Middle frontal gyrus (tissue), 1 donor: ENCODE results near the gene SFXN5.

Experiments
- DNase-seq: peaks from one replicate; pipeline ENCODE4 v3.0.0-alpha.2; 2015; ENCODE audit warnings: low spot score; ENCODE audit errors: extremely low spot score

SFXN5 gene

GRCh38 chr2:72925328-72925943 is 146.1 kb downstream of the SFXN5 start:
- no peak for DNase-seq

- no peak for DNase-seq
Observed at GRCh38 chr2:72924353-72925240, 146.9 kb downstream of the SFXN5 start.

GRCh38 chr2:72923833-72924352 is 147.6 kb downstream of the SFXN5 start:
- no peak for DNase-seq

- DNase-seq, result no peak
Observed at GRCh38 chr2:72921853-72922252, 149.7 kb downstream of the SFXN5 start.

DNA sequence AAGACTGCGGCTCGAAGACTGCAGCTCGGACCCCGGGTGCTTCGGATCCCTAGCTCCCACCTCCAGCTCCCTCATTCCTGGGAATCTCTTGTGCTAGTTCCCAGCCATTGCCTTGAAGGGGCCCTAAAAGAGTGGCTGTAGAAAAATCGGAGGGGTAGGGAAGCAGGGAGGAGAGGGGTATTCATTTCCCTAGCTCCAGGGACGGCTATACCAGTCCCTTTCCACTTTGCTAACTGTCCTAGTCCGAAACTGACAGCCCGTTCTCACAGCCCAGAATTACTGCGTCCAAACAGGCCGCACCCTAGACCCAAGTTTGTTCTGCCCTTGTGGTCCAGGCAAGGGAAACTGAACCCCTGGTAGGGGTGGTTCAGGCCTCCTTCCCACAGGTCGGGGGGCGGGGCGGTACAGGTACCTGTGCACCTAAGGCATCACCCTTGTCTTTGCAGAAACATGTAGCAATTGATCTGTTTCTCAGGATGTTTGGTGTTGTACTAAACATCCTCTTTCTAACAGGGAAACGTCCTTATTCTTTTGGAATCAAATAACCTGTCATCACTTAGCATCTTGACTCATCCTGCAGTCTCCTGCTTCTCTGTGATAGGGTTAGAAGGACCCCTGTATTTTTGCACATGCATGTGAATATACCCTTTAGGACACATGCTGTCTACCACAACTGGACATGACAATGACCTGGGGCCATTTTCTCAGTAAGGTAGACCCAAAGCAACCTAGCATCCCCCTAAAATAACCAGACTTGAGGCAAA is 150.2 kb downstream of the SFXN5 start:
- no peak for DNase-seq

- DNase-seq, result no peak
Observed at GRCh38 chr2:72920318-72921087, 151.0 kb downstream of the SFXN5 start.

DNA sequence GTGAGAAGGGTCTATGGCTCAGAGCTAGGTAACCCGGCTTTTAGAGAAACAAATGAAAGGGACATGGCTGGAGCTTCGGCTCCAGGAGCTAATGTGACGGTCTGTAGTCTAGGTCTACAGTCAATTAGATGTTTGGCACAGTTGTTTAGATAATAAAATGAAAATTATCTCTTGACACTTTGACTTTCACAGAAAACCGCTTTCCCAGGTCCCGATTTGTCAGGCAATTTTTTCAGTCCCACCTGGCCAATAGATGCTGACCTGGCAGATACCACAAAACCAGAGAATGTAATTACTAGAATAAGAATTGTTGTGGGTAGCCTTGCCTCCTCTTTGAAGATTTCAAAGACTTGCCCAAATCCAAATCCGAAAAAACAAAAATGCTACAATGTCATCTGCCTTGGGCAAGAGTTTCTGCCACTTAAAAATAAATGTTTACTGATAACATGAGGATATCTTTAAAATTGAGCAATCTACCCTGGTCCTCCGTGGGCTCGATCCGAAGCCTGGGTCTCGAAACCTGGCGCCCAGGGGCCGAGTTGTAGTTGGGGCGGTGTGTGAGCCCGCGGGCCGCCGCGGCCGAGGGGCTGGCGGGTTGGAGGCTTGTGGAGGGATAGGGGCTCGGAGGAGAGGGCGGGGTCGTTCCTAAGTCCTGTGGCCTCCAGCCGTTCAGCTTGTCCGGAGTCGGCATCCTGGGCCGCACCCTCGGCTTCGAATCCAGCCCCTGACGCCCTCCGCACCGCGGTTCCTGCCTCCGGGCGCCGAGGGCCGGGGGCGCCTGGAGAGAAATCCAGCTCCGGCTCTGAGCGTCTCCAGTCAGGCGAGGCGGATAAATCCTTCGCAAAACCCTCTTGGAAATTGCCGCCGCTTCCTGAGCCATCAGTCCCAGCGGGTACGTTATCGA is 151.8 kb downstream of the SFXN5 start:
- no peak for DNase-seq

DNA sequence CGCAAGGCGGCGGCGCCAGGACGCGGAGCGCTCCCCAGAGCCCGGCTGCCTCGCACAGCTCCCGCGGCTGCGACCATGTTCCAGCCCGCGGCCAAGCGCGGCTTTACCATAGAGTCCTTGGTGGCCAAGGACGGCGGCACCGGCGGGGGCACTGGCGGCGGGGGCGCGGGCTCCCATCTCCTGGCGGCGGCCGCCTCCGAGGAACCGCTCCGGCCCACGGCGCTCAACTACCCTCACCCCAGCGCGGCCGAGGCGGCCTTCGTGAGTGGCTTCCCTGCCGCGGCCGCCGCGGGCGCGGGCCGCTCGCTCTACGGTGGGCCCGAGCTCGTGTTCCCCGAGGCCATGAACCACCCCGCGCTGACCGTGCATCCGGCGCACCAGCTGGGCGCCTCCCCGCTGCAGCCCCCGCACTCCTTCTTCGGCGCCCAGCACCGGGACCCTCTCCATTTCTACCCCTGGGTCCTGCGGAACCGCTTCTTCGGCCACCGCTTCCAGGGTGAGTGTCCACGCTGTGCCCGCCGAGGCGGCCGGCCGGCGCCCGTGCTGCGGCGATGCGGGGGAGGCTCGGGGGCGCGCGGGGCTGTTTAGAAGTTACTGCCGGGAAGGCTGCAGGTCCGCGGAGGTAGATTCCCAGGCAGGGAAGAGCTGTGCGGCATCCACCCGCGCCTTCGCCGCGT is 153.5 kb downstream of the SFXN5 start:
- DNase-seq, result no peak

DNA sequence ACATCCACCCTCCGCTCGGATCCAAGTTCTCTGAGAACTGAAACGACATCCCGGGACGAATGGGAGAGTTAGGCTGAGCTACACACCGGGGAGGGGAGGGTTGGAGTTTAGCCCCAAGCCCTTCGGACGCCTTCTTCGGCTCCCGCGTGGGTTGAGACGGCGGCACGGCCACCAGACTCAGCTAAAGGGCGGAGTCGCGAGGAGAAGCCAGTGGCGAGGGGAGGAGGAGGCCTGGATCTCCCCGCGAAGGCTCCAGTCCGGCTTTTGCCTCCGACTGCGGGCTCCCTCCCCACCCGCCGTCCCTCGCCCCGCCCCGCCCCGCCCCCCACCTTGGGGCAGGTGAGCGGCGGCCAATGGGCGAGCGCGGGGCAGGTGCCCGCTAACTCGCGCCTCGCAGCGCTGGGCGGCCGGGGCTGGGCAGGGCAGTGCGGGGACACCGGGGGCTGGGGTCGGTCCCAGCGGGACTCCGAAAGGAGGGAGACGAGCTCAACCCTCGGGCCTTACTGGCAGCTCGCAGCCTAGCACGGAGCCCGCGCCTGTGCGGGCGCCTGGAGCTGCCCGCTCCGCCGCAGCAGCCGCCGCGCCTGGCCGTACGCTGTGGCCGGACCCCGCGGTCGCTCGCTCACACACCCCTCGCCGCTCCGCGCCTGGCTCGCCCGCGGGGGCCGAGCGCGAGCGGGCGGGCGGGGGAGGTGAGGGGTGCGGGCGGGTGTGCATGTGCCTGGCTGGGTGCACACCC is 154.2 kb downstream of the SFXN5 start, which contains the start of gene EMX1:
EMX1 (plus strand) TSS at position 382 of the 739 bp plus-strand sequence; CDS start at position 716, 334 bp downstream.
- DNase-seq, result peak; percentile 43

- DNase-seq, result no peak
Observed at GRCh38 chr2:72916743-72917137, 154.8 kb downstream of the SFXN5 start.

DNA sequence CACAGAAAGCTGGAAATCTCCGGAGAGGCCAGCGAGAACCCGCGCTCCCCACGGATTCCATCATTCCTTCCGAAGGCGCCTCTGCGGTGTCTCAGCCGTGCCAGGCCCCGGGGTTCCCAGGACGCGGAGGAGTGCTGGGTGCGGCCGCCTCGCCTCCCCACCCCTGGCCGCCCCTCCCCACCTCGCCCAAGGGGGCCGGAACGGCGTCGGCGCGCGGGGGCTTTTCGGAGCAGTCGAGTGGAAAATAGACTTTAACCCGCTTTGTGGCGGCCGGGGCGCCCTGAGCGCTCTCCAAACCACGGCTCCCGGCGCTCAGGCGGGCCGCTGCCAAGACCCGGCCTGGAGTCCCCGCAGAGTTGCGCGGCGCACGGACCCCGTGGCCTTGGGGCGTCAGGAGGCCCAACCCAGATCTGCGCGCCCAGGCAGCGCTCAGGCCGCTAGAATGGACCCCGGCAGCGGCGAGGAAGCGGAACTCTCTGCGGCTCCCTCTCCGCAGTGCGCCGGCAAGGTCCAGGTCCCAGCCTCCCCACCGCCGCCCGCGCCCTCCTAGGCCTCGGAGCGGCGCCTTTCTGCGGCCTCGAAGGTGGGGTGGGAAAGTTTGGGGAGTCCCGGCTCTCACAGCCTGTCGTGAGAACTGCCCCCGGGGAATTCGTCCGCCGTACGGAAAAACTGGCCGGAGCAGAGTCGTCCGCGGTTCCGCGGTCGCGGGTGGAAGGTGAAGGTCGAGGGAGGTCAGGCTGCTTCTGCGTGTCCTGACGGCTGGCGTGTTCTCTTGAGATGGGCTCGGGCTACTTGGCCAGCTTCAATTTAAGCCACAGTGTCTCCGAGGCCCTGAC is 155.4 kb downstream of the SFXN5 start:
- DNase-seq, result no peak

DNA sequence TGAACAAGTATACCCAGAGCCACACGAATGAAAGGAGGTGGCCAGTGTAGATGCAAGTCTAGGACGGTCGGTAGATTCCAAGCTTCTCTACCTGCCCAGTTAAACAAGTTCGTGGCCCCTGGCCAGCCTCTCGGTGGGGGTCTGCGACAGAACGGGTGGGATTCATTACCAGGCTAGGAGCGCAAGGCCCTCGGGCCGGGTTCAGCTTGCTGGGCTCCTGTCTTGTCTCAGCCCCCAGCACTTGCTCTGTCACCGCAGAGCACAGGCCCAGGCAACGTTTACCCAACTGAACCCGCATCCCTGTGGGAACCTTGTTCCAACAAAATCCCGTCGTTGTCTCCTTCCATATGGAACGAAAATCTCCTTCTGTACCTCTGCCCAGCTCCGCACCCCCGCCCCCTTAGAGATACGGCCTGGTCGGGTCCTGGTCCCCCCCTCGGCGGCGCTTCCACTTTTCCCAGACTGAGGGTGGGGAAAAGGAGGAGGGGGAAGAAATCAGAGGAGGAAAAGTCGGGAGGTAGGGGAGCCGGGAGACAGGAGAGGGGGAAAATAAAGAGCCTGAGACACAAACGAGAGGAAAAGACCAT is 156.1 kb downstream of the SFXN5 start:
- no peak for DNase-seq

DNA sequence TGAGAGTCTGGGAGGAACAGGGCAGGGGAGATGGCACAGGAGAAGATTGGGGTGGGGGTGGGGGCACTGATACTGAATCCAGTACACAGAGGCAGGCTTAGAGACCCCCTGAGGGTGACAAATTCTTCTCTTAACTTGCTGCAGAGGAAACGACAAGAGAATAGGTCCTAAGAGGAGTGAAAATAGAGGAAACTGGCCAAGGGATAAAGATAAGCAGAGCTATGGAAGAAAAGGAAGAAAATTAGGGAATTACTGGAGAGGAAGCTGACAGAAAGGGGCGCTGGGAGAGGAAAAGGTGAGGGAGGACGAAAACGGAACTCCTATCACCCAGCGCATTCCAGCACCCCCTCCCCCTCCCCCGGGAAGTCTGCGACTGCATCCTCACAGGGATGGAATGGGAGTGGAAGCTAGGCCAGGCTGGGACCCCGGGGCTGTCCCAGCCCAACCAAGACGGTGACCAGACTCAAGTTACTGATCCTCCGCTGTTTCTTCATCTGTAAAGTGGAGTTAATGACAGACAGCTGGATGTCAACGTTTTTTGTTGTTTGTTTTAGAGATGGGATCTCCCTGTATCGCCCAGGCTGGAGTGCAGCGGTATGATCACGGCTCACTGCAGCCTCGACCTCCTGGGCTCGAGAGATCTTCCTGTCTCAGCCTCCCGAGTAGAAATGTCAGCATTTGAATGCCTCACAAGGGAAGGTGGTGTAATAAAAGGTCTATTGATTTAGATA is 156.8 kb downstream of the SFXN5 start:
- DNase-seq, result no peak

GRCh38 chr2:72914206-72914559 is 157.3 kb downstream of the SFXN5 start:
- no peak for DNase-seq

- no peak for DNase-seq
Observed at GRCh38 chr2:72913486-72914205, 157.9 kb downstream of the SFXN5 start.

- DNase-seq, result no peak
Observed at GRCh38 chr2:72911256-72911655, 160.3 kb downstream of the SFXN5 start.
